HG02852 (cell line): ENCODE data around the gene TOMM7.

Experiments used
- ATAC-seq: cut with Tn5 transposase; IDR thresholded peaks from one replicate; pipeline ENCODE4 v1.9.1; 2021; ENCODE audit warnings: mild to moderate bottlenecking, moderate library complexity; ENCODE audit not compliant: unreplicated experiment

Gene TOMM7

DNA sequence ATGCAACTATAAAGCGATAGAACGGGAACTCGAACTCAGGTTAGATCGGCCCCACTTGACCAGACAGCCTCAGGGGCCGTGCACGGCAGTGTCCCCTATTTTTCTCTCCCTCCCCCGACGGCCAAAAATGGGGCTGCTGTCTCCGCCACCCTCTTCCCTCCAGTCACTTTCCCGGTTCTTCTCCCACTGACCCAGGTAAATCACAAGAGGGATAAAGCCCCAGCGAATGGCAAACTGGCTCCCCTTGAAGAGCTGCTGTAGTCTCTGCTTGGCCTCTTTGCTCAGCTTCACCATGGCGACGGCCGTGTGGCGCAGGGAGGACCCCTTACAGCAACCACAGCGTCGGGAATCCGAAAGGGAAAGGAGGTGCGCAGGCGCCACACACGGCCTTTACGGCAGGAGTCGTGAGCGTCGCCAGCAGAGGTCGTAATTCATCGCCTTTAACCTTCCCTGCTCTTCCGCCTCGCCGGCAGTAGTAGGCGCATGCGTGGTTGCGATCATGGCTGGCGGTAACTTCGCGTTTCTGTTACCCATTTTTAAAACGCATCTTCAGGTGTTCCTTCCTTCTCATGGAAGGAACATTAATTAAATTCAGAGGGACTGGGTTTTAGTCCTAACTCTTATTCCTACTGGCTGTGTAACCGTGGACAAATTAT, at the start of gene TOMM7:
TSS of gene TOMM7 (minus strand) at position 364 of the 656 bp plus-strand sequence. CDS start at position 294, 70 bp downstream.
- ATAC-seq: peak; percentile 88

DNA sequence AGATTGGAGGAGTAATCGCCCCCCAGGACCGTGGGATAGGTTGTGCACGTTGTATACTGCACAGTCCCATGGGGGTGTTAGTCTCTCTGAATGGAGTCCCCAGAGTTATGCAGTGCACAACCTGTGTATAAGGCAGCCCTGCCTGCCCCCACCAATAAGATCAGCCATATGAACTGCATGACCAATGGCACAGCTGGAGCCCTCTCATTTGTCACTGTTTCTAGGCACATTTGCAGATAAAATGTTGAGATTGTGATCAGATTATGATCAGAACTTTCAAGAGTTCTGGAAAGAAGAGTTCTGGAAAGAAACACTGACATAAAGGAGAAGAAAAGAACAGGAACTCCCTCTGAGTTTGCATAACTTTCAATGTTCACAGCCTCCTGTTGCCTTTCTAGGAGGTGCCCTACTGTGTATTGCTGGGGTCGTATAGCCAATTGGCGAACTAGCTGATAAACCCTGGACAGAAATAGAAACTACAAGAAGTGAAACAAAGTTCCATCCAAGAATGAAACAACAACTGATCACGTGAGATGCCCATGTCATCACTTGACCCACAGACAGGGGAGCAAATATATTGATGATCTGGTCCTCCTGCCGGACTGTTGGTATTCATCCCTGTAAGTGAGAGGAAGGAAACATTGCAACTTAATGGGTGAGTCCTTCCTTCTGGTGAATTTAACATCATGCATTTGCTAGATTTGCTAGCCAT, 49.6 kb upstream of the TOMM7 start:
- ATAC-seq: peak; percentile 99

DNA sequence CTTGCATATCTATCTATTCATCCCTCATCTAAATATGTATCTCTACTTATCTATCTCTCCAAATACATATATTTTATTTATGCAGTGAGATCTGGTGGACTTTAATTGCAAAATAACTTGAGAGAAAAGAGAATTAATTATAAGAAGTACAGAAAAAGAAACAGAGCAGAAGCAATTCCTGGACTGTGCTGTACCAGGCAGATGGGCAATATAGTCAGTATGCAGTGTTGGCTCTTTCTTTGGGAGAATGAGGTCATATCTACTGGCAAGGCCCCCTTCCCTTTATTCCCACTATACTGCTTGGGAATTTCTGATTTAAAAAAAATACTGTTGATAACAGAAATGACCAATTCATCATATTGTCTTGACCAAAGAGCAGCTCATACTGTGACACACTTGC, 49.0 kb upstream of the TOMM7 start:
- no peak for ATAC-seq

DNA sequence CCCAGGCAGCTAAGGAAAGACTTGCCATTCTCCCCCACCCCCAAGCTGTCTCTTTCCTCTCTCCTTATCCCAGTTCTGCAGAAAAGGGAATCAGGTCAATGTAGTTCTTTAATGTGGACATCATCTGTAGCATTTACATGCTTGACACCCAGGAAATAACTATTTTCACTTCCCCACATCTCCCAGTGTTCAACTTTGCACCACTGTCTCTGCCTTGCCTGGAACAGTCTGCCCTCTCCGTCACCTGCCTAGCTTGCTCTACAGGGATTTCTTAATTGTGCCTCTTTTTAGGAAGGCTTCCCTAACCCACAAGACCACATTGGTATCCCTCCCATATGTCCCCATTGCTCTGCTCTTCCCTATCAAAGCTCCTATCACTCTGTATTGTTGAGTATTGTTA, 45.9 kb upstream of the TOMM7 start:
- ATAC-seq: no peak

DNA sequence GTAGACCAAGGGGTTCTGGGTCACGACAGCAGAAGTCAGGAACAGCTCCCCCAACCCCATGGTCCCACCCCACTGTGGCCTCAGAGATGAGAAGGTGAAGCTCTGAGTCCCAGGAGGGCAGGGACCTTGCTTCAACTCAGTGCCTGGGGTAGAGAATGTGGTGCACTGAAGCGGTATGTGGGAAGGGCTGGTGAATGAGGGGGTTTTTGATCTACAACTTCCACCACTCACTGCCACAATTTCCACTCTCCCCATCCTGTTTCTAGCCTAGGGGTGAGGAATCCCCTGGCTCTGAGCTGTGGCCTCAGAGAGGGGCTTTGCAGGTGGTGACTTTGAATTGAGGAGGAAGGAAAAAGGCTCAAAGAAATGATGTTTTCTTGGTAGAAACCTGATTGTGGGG, 44.9 kb upstream of the TOMM7 start:
- ATAC-seq: no peak

DNA sequence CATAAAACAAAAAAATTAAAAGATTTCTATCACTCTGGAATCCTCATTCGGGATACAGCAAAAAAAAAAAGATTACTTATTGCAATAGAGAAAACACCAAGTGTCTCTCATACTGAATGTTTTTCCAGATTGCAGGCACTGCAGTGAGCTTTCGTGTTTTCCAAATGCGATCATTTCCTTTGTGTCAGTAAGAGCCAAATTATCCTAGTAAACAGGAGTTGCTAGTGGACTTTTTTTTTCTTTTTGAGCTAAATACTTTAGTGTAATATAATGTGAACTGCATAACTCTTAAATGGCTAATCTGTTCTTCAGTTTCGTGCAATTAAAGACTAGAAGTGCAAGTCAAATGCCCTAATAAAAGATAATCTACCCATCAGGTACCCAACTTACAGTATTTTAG, 44.4 kb upstream of the TOMM7 start:
- no peak for ATAC-seq

DNA sequence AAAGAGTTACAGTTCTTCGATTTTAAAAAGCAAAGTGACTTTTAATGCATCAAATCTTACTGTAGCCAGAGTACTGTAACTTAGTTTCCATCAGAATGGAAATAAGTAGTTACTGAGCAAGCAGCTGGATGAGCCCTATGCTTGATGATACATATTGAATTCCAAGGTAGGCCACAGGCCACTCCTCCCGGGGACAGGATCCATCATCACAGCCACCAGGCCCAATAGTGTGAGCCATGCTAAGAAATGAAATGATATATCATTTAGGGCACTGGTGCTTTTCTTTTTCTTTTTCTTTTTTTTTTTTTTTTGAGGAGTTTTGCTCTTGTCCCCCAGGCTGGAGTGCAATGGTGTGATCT, 42.9 kb upstream of the TOMM7 start:
- no peak for ATAC-seq

DNA sequence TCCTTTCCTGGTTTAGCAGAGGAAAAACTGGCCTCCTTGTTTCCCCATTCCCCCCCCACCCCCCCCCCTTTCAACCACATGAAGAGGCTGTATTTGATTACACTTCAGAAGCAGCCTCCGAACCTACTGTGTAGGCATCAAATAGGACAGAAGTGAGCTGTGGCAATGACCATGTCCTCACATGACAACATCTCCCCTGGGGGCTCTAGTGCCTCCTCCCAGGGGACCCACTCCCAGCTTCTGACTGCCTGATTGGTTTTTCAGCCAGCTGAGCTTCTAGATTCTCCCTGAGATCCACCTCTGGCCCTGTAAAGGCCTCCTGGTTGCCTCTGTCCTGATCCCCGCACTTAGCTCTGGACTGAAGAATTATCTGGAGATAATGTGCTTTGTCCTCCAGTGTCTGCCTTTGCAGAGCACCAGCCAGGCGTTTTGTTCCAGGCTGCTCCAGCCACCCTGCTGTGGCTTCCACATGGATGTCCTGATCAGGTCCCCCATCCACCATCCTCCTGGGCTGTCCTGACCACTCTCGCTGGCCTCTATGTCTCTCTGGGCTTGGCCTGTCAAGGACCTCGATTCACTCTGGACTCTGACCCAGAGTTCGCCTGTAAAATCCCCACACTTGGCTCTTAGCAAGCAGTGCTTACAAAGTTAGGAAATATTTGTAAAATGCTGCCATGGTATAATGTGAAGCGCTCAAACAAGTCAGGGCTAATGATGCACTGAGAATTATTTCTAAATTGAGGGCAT, 42.4 kb upstream of the TOMM7 start:
- no peak for ATAC-seq

DNA sequence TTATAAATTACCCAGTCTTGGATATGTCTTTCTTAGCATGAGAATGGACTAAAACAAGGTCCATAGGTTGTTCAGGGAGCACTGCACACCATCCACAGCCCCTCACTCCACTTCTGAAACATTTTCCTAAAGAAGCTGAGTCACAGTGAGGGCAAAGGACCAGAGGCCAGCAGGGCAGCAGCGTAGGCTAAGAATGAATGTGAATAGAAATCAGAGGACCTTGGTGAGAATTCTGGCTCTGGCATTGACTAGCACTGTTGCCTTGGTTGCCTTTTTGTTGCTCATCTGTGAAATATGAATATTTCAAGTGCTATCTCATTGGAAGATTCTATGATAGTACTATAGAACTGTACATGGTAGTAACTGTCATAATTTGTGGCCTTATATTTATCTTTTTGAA, 41.7 kb upstream of the TOMM7 start:
- ATAC-seq: no peak

DNA sequence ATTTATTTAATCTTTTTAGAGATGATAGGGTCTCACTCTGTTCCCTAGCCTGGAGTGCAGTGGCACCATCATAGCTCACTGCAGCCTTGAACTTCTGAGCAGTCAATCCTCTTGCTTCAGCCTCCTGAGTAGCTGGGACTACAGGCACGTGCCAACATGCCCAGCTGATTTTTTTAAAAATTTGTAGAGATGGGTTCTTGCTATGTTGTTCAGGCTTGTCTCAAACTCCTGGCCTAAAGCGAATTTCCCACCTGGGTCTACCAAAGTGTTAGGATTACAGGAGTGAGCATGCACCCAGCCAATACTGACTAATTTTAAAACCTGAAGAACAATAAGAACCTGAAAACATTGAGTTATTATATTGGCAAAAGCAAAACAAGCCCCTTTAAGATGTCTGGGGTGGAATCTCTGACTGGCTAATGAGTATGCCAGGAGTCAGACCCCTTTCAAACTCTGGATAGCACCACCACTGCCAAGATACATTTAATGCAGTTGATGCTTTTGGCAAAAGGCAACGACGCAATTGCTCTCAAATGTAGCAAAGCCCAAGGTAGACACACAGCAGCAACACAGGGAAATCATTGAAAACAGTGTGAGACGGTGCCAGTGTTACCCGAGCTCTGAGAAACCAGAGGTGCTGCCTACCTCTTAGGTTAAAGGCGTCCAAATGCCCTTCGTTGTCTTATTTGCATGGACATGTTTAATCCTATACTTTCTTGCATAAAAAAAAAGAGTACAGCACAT, 40.7 kb upstream of the TOMM7 start:
- no peak for ATAC-seq

DNA sequence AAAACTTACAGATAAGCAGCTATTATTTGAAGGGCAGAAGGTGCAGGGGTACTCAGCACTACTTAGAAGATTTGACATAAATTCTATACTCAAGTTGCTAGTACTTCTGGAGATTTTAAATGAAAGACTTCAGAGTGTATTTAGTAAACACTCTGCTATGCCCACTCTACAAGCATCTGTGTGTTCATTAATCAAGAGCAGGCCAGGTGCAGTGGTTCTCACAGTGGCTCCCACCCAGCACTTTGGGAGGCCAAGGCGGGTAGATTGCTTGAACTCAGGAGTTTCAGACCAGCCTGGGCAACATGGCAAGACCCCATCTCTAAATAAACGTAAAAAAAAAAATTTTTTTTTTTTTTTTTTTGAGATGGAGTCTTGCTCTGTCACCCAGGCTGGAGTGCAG, 38.9 kb upstream of the TOMM7 start:
- ATAC-seq: no peak

DNA sequence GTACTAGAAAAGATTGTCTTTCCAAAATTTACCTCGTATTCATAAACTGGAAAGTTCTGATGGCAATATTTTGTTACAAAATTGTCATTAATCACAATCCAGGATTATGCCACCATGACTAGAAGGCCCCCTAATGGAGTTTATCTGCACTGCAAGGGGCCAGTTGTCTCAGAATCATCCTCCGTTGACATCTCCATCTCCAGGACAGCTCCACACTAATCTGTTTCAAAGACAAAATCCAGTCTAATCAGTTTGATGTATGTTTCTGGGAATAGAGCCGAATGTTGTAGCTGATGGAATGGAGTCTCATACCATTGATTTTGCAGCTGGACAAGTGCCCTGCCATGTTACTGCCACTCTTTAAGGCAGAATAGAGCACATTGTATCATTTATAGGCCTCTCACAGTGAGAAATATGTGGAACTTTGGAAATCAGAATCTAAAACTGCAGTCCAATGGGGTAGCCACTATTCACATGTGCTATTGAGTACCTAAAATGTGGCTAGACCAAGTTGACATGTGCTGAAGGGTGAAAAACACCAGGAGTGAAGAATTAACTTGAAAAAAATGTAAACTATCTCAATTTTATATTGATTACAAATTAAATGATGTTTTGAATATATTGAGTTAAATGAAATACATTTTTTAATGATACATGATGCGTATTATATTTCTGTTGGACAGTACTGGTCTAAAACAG, 38.3 kb upstream of the TOMM7 start:
- ATAC-seq: no peak

DNA sequence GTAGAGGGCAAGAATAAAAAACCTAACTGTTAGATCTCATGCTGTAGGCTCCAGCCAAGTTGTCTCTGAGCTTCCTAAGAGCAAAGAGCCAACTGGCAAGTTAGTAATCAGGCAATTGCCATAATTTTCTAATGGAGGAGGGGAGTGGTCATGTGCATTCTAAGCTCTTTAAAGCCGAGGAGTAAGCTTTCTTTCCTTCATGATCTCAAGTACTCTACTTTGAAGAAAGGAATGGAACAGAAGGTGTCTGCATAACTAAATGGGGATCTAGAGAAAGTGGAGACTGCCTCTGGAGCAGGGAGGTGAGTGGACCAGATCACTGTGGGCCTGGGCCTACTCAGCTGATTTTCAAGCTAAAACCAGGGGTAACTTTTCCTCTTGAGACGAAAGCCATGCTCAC, 37.7 kb upstream of the TOMM7 start:
- ATAC-seq: no peak

DNA sequence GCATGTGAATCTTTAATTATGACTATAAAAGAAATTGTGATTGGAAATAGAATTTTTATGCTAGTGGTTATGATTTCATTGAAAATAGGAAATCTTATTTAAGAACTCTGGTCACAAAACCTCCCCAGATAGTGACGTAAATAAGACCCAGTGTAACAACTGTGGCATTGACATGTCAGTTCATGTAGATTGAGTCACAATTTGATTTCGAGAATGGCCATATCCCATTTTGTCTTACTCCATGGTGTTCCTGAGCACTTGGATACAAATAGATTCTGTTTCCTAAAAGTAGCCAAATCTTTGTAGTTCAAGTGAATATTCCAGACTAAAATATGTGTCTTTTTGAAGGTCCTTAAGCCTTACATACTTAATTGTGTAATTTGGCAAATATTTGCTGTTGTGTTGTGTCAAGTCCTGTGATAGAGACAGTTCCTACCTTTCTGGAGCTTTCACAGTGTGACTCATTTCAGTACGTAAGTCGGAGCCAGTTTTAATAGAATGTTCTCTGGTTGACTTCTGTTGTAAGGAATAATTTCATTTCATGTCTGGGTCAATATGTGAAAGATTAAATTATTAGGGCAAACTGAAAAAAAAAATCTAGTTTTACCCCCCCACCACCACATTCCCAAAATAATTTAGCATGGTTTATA, 37.1 kb upstream of the TOMM7 start:
- no peak for ATAC-seq

DNA sequence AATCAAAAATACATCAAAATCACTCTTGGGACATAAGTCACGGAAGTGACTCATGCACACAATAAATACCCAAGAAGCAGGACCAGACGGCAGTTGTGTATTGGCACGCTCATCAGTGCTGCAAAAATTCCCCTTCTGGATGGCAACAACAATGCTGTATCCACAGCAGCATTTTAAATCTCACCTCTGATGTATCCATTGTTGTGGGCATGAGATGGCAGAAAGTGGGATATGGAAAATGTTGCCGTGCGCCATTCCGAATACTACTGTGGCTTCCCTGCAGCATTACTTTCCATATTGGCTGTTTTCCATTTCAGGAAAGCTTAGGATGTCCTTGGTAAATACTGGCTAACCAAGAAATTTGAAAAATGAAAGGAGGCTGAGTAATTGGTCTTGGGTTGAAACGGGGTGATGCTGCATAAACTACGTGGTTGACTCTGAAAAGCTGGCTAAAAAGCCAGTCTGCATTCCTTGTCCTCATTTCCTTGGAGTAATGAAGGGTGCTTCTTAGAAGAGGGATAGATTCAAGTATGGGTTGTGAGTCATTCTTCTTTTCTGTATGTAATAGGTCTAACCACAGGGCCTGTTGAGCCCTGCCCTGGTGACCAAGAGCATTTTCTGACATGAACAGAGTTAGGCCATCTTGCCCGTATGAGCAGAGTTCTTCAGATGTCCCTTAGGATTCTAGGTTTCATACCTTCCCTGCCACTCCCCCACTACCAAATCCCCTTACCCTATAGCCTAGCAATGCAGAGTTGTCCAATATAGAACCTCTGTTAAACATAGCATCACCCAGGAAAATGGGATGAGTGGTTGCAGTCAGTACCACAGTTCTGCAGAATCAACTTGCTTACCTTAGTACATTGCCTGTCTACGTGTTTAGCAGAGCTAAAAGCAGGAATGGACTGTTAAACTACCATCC, 36.3 kb upstream of the TOMM7 start:
- no peak for ATAC-seq

DNA sequence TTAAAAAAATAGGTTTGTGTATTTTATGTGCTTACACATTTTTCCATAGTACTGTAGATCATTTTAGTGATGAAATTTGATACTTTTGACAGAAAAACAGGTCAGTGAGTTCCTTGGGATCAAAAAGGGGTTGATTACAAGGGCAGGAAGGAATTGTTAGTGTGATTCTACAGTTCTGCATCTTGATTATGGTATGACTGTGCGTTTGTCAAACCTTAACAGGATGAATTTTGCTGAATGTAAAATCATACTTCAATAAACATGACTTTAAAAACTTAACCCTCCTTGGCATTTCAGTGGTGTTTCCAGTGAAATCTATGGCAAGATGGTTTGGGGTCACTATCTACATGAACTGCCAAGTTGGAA, 35.6 kb upstream of the TOMM7 start:
- ATAC-seq: no peak

DNA sequence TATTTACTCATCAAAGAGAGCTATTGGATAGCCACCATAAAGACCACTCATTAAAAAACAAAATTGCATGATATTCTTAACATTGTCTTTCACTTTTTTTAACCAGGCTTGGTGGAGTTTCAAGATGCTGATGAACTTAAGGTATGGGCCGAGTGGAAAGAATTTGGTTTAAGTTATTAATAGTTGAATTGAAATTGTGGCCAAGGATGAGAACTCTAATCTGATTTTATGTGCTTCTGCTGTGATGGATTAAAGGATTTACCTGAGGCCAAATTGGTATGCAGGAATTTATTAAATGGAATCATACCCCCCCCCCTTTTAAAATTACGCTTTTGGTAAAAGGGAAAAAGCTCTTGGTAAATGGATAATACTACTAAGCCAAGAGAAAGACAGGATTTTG, 33.8 kb upstream of the TOMM7 start:
- no peak for ATAC-seq

DNA sequence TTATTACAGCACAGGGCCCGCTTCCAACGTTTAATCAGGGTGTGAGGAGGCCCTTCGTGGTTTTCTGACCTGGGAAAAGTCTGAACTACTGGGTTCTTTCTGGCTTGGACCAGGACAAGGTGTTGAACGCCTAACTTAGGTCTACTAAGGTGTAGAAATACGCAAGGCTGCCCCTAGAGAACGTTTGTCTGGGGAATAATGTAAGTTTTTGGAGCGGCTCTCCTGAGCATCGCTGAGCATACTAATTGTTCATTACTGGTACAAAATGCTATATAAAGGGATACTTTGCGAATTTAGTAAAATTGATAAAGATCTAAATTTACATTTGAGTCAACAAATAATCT, 32.4 kb upstream of the TOMM7 start:
- peak; percentile 4 for ATAC-seq
